Activated CD8-positive, alpha-beta memory T cell treated with anti-CD3 and anti-CD28 coated beads, Interleukin-2, amount 50 U/mL, for 24 hours (primary cell): ENCODE data around the gene RNU7-1.
A peak's percentile ranks its signal among the peaks of the same experiment; 100 is the strongest.
"Not testable (repeated sequence)": the region's sequence is repeated elsewhere in the genome, so short reads cannot be mapped to it uniquely, and the experiment has no call there.

ENCODE experiments used
- DNase-seq: peaks from one replicate; pipeline ENCODE4 v3.0.0-alpha.2; 2020; ENCODE audit errors: extremely low read depth

The RNU7-1 gene

DNA sequence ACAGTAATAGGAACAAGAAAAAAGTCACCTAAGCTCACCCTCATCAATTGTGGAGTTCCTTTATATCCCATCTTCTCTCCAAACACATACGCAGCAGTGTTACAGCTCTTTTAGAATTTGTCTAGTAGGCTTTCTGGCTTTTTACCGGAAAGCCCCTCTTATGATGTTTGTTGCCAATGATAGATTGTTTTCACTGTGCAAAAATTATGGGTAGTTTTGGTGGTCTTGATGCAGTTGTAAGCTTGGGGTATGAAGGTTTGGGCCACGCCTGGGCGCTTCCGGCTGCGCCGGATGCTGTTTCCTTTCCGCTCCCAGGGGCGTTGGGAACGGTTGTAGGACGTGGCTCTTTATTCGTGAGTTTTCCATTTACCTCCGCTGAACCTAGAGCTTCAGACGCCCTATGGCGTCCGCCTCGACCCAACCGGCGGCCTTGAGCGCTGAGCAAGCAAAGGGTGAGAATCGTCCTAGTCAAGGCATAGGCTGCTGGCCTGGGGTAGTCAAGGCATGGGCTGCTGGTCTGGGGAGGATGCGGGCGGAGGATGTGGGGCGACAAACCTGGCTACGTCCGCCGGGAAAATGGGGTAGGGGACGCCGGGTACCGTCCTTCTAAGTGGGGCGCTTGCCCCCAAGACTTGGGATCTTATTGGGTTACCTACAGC, at the start of gene RNU7-1, which contains the start of gene C12orf57:
Gene RNU7-1, plus strand, starts transcription at position 95 of the 659 bp plus-strand sequence.
Gene C12orf57, plus strand, starts transcription at position 301 of the 659 bp plus-strand sequence. Its CDS starts 100 bp downstream, at position 401.
- no peak for DNase-seq

DNA sequence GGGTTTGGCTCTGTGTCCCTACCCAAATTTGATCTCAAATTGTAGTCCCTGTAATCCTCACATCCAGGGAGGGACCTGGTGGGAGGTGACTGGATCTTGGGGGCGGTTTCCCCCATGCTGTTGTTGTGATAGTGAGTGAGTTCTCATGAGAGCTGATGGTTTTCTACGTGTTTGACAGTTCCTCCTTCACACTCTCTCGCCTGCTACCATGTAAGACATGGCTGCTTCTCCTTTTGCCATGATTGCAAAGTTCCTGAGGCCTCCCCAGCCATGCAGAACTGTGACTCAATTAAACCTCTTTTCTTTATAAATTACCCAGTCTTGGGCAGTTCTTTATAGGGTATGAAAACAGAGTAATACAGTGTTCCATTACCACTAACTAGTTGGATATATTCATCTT, 49.3 kb upstream of the RNU7-1 start:
- DNase-seq = no peak

DNA sequence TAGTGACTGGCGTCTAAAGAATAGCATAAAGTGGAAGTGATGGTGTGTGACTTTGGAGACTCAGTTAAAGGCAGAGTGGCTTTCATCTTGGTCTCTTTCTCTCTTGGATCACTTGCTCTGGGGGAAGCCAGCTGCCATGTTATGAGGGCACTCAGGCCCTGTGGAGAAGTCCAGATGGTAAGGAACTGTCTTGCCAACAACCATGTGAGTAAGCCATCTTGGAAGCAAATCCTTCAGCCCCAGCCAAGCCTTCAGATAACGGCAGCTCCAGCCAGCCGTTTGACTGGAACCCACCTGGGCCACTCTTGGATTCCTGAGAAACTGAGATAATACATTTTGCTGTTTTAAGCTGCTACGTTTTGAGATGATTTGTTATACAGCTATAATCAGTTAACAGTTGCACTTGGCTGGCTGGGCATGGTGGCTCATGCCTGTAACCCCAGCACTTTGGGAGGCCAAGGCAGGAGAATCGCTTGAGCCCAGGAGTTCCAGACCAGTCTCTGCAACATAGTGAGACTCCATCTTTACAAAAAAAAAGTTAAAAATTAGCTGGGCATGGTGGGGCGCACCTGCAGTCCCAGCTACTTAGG, 46.7 kb upstream of the RNU7-1 start:
- no peak for DNase-seq

DNA sequence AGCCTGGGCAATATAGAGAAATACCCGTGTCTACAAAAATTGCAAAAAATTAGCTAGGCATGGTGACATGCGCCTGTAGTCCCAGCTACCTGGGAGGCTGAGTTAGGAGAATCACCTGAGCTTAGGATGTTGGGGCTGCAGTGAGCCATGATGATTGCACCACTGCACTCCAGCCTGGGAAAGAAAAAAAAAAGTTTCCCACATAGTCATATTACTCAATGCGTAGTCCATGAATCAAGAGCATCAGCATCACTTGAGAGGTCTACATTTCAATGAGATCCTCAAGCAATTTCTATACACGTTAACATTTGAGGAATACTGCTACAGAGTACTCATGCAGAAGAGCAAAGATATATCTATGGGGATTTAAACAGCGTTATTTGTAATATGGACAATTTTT, 44.2 kb upstream of the RNU7-1 start:
- DNase-seq = no peak

DNA sequence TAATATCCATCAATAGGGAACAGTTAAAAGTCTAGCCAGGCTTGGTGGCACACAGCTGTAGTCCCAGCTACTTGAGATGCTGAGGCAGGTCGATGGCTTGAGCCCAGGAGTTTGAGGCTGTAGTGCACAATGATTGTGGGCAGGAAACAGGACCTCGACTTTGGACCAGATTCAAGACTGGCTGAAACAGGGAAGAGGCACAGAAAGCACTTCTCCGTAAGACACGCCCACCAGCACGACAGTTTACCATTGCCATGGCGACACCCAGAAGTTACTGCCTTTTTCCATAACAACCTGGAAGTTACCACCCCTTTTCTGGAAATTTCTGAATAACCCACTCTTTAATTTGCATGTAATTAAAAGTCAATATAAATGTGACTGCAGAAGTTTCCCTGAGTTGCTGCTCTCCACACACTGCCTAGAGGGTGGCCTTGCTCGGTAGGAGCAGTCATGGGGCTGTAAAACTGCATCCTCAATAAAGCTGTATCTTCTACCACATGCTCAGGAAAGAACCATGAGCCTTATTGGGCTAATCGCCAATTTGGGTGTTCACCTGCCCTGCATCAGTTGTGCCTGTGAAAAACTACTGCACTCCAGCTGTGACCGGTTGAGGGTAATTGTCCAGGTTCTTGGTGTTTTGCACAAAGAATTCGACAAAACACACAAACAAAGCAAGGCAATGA, 43.6 kb upstream of the RNU7-1 start:
- DNase-seq = no peak

DNA sequence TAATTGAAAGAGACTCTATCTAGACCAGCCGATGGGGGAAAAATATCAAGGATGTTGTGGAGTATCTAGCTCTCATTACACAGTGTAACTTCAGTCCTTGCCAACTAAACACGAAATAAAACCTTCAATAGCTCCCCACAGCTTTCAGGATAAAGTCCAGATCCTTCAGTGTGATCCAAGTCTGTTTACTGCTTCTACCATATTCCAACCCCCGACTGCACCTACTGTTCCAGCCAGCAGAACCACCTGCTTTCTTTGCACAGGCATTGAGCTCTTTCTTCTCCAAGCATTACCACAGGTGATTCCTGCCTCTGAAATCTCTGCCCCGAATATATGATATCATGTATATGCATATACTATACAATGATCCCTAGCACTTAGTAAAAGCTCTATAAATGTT, 41.2 kb upstream of the RNU7-1 start:
- no peak for DNase-seq

DNA sequence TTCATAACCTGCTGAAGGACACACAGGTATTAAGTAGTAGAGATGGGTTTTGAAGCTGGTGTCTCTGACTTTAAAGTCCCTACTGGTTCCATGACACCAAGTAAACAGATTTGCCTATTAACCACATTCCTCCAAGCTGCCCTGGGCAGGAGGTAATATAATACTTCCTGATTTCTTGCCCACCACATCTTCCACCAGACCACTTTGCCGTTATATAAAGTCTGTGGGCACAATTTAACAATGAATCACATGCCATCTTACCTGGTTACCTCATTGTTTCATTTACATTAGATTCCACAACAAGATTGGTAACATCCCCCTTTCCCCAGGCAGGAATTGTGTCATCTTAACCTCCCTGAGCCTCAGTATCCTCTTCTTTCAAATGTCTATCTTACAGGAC, 39.9 kb upstream of the RNU7-1 start:
- no peak for DNase-seq

DNA sequence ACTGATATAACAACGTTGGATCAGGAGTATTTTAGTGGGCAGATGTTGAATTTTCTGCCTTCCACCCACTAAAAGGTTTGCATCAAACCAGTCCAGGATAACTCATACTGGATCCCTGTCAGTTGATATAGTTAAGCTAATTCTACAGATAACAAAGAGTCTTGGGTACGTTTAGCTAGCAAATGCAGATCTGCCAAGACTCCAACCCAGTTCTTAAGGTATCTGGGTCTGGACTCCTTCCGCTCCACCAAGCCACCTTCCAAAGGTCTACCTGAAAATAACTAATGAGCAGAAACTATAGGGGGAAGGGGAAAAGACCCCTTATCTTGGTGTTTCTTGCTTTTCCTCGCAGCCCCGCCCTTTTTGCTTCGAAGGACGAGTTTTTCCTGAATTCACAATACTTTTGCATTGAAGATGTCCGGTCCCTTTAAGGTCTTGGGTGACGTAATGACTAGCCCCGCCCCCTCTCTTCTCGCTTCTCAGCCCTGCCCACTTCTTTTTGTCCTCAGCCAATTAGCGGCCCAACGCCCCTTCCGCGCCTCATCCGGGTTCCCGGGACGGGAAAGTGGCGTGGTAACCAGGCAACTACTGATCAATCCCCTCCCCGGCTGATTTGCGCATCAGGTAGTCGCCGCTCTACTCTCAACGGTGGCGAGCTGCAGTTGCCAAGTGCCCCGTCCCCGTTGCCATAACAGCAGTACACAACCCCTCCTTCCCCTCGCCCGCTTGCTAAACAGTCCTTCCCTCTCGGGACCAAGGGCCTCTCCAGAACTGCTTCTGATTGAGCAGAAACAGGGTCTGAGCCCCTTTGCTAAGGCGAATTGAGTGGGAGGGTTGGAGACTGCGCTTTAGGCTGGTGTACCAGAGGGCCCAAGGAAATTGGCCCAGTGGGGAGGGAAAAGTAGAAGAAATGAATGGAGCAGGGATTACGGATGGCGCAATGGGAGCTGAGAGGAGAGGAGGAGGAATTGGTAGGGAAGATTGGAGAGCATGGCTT, 39.0 kb upstream of the RNU7-1 start, which contains the start of gene LRRC23:
Gene LRRC23, plus strand, starts transcription at position 543 of the 997 bp plus-strand sequence. CDS start 812 bp downstream, outside the sequence.
- peak; percentile 98 for DNase-seq

DNA sequence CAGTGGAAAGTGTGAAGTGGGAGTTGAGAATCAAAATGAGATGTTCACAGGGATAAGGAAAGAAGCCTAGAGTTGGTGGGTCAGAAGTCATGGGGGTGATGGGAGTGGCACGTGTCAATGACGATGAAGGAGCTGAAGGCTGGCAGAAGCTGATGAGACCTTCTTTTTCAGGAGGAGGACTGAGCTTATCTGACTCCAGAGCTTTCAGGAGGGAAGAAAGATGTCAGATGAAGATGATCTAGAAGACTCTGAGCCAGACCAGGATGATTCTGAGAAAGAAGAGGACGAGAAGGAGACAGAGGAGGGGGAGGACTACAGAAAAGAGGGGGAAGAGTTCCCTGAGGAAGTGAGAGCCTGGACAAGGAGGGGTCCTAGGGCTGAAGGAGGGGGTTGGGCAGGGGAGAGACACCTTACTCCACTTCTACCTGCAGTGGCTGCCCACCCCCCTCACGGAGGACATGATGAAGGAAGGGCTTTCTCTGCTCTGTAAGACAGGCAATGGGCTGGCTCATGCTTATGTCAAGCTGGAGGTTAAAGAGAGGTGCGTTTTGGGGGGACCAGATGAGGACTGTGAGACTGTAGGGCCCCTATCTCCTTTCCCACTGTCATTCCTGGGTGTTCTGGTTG, 38.1 kb upstream of the RNU7-1 start:
- DNase-seq = no peak

DNA sequence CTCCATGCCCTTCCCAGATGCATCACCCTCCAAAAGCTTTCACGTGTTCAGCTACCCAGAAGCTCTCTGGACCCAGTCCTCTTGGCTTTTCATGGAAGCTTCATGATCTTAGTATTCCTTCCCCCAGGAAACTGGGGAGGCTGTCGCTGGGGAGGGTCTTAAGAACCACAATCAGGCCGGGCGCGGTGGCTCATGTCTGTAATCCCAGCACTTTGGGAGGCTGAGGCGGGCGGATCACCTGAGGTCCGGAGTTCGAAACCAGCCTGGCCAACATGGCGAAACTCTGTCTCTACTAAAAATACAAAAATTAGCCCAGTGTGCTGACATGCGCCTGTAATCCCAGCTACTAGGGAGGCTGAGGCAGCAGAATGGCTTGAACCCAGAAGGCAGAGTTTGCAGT, 35.5 kb upstream of the RNU7-1 start:
- not testable (repeated sequence) for DNase-seq

DNA sequence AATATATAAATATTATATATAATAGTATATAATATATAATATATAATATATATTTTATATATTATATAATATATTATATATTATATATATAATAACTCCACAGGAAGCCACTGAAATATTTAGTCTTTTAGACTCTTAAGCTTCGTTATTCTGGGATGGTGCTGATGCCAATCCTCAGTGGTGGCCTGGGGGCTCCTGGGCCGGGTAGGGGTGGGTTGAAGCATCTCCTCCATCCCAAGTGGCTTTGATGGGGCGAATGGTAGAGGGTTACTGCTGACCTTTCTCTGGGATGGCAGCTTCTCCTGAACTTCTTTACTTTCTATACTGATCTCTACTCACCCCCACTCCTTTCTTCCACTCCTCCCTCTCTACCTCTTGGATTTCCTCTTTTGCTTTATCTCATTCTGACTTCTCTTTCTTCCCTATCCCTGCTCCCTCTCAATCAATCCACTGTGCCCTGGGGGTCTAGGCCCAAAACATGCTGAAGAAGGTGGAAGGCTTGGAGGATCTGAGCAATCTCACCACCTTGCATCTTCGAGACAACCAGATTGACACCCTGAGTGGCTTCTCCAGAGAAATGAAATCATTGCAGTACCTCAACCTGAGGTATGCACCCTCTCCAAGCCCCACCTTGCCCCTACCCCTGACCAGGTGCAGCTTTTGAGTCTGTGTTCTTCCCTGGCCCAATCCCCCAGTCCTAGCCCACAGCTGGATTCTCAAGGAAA, 34.0 kb upstream of the RNU7-1 start:
- DNase-seq = no peak

DNA sequence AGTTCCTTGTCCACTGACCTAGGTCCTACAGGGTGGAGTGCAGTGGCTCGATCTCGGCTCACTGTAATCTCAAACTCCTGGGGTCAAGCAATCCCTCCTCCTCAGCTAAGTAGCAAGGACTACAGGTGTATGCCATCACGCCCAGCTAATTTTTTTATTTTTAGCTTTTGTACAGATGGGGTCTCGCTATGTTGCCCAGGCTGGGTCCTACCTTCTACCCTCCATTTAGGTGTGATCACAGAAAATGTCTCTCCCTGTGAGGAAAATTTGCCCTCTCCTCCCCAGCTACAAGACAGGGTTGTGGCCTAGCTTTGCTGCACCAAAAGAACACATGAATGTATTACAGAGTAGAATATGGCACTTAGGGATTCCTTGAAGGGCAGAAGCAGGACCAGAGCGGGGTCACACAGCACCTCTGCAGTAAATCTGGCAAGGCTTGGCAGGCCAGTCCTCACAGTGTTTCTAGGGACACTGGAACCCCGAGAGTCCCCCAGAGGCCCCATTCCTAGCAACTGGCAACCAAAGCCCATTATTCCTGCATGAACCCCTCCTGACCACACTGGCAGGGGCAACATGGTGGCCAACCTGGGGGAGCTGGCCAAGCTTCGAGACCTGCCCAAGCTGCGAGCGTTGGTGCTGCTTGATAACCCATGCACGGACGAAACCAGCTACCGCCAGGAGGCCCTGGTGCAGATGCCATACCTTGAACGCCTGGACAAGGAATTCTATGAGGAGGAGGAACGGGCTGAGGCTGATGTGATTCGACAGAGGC, 31.3 kb upstream of the RNU7-1 start:
- no peak for DNase-seq

DNA sequence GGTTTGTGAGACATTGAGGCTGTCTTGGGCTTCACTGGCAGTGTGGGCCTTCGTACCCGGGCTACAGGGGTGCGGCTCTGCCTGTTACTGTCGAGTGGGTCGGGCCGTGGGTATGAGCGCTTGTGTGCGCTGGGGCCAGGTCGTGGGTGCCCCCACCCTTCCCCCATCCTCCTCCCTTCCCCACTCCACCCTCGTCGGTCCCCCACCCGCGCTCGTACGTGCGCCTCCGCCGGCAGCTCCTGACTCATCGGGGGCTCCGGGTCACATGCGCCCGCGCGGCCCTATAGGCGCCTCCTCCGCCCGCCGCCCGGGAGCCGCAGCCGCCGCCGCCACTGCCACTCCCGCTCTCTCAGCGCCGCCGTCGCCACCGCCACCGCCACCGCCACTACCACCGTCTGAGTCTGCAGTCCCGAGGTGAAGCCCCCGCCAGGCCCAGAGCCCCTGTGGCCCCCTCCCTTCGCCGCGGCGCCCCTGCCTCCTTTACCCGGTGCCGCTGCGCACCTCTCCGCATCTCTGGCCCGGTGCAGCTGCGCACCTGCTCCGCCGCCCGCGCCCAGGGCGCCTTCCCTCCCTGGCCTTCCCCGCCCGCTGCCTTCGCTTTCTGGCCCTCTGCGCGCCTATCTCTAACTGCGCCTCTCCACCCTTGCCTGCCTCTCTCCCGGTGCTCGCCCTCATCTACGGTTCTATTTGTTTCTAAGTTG, 29.2 kb upstream of the RNU7-1 start, which contains the start of gene ENO2:
Gene ENO2, plus strand, starts transcription at position 335 of the 701 bp plus-strand sequence. CDS start 1,253 bp downstream, outside the sequence.
- DNase-seq = no peak

DNA sequence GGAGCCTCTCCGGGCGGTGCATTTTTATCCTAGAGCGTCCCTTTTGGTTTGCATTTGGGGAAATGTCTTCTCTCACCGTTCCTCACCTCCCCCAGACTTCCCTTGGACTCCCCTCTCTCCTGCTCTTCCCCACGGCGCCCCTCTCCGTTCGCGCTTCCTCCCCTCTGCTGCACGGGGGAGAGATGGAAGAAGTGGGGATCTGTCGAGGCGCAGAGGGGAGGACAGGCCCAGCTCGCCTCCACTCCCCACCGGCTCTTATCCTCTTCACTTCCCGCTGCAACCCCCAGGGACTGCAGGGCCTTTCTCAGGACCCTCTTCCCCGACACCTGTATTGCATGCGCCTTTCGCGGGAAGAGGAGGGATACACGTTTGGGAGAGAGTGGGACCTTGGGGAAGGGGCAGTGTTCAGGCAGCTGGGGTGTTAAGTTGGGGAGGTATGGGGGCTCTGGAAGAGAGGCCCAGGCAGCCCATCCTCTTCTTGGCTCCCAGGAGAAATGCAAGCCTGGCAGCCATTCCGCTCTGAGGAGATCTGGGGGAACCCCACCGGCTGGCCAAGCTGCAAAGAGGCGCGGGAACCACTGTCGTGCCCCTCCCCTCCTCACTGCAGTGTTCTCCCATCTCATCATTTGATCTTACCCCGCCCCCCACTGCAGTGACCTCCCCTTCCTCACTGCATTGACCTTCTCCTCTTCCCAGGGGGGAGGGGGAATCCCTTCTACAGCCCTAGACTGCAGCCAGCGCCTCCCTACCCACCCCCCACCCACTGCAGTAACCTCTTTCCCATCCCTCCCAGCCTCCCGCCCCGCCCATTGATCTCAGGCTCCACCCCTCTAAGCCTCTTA, 28.4 kb upstream of the RNU7-1 start:
- DNase-seq = no peak

DNA sequence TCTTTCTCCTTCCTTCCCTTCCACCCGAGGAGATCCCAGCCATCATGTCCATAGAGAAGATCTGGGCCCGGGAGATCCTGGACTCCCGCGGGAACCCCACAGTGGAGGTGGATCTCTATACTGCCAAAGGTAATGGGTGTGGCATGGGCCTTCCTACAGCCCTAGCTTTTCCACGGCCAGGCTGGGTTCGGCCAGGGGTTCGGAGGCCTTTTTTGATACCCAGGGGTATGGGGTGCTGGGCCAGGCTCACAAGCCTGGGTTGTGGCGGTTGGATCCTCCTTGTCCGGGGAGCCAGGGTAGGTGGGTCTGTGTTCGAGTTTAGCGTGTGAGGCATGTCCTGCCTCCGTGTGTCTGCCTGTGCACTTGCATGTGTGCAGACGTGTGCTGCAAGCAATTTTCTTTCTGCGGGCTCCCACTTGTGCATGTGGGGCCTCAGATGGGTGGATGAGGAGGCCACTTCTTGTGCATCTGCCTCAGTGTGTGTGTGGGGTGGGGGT, 27.8 kb upstream of the RNU7-1 start:
- no peak for DNase-seq

DNA sequence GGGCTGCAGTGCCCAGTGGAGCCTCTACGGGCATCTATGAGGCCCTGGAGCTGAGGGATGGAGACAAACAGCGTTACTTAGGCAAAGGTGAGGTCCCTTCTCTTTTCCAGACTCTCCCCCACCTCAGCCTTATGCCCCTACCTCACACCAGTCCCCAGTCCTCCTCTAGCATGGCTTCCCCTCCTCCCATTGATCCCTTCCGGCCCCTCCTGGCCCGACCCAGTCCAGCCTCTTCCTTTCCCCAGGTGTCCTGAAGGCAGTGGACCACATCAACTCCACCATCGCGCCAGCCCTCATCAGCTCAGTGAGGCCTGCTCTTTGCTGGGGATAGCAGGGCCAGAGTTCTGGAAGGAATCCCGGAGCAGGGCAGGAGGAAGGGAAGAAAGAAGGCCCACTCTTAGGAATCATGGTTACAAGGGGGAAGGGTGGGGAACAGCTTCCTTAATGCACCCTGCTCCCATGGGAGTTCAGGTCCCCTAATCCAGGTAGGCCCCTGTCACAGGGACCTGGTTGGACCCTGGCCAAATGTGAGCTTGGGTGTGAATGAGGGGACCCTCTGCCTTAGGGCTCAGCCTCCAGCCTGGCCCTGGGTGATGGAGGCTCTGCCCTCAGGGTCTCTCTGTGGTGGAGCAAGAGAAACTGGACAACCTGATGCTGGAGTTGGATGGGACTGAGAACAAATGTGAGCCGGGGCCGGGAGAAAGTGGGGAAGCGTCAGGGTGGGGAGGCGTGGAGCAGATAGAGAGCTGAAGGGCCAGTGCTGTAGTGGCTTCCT, 27.0 kb upstream of the RNU7-1 start:
- DNase-seq = no peak
